ENCODE data around the gene TMTC1. TPM values are rescaled to one million over a fixed set of nuclear protein-coding genes. Genes with fewer than 3 reads are reported as not detected.

Gene TMTC1
- total RNA-seq, 2 donors from 2014 or later, result 3.3 to 6.3 TPM

GRCh38 chr12:29519585-29520182 is 264.1 kb downstream of the TMTC1 start:
- H3K36me3 ChIP-seq, result no peaks in the 10 kb centered on the region
- no peak overlapping the region for H3K27ac ChIP-seq
- no peak overlapping the region for H3K4me3 ChIP-seq
- no peaks in the 10 kb centered on the region for H3K9me3 ChIP-seq
- TF ChIP-seq CTCF (IDR thresholded peaks at IDR 0.05), result peak; percentile 60
- H3K4me1 ChIP-seq, result no peaks in the 10 kb centered on the region
- intact Hi-C loops (cut with DNase I), result no loop called here
- H3K9ac ChIP-seq (ENCODE audit: low read depth in 2 of 2, low read length in 2 of 2), result no peak overlapping the region
- peak; percentile 22 for DNase-seq
- no peaks in the 10 kb centered on the region for H3K27me3 ChIP-seq

GRCh38 chr12:29518407-29518806 is 265.3 kb downstream of the TMTC1 start:
- Histone ChIP-seq H3K36me3 (no peaks in the 10 kb centered on the region), H3K4me3 (no peak overlapping the region), H3K9ac (ENCODE audit: low read depth in 2 of 2, low read length in 2 of 2) (no peak overlapping the region), H3K27ac (no peak overlapping the region), H3K27me3 (no peaks in the 10 kb centered on the region), H3K9me3 (no peaks in the 10 kb centered on the region), H3K4me1 (no peaks in the 10 kb centered on the region)
- intact Hi-C loops (cut with DNase I), result no loop called here
- no peak for DNase-seq
- no peak for TF ChIP-seq CTCF (IDR thresholded peaks at IDR 0.05)

GRCh38 chr12:29517264-29517663 is 266.5 kb downstream of the TMTC1 start:
- Histone ChIP-seq H3K4me3 (no peak overlapping the region), H3K27me3 (no peaks in the 10 kb centered on the region), H3K9ac (ENCODE audit: low read depth in 2 of 2, low read length in 2 of 2) (no peak overlapping the region), H3K9me3 (no peaks in the 10 kb centered on the region), H3K27ac (no peak overlapping the region), H3K36me3 (no peaks in the 10 kb centered on the region), H3K4me1 (no peaks in the 10 kb centered on the region)
- no peak for TF ChIP-seq CTCF (IDR thresholded peaks at IDR 0.05)
- intact Hi-C loops (cut with DNase I), result no loop called here
- DNase-seq, result no peak

- H3K9ac ChIP-seq (ENCODE audit: low read depth in 2 of 2, low read length in 2 of 2), result no peak overlapping the region
- no peaks in the 10 kb centered on the region for H3K4me1 ChIP-seq
- no peak for DNase-seq
- TF ChIP-seq CTCF (IDR thresholded peaks at IDR 0.05), result no peak
- no peak overlapping the region for H3K4me3 ChIP-seq
- H3K36me3 ChIP-seq, result no peaks in the 10 kb centered on the region
- no peaks in the 10 kb centered on the region for H3K9me3 ChIP-seq
- no peak overlapping the region for H3K27ac ChIP-seq
- intact Hi-C loops (cut with DNase I), result no loop called here
- H3K27me3 ChIP-seq, result no peaks in the 10 kb centered on the region
Measured at GRCh38 chr12:29516431-29516875, 267.3 kb downstream of the TMTC1 start.

- no peaks in the 10 kb centered on the region for H3K4me1 ChIP-seq
- no peak for DNase-seq
- H3K9me3 ChIP-seq, result no peaks in the 10 kb centered on the region
- no peak overlapping the region for H3K4me3 ChIP-seq
- intact Hi-C loops (cut with DNase I), result no loop called here
- no peak for TF ChIP-seq CTCF (IDR thresholded peaks at IDR 0.05)
- H3K36me3 ChIP-seq, result no peaks in the 10 kb centered on the region
- H3K27me3 ChIP-seq, result no peaks in the 10 kb centered on the region
- H3K9ac ChIP-seq (ENCODE audit: low read depth in 2 of 2, low read length in 2 of 2), result no peak overlapping the region
- H3K27ac ChIP-seq, result no peak overlapping the region
Measured at GRCh38 chr12:29510591-29511185, 273.1 kb downstream of the TMTC1 start.
